Fibroblast of lung (primary cell): ENCODE data around the gene OR6B1. TPM values are rescaled to one million over a fixed set of nuclear protein-coding genes. Genes with fewer than 3 reads are reported as not detected.
A peak's percentile ranks its signal among the peaks of the same experiment; 100 is the strongest.

Source experiments
- DNase-seq, 2 donors: peaks; one replicate each; pipeline versions ENCODE4 v3.0.0 to v3.0.0-alpha.2; 2010; ENCODE audit warnings: low read depth in 2 of 2
- H2AFZ ChIP-seq: 2 replicates; pipeline ENCODE4 v1.5.1; 2012; ENCODE audit warnings: low read length, control low read depth, inconsistent platforms
- H3K27ac ChIP-seq: 2 replicates; pipeline ENCODE4 v1.5.1; 2011; ENCODE audit warnings: low read length, control low read depth; ENCODE audit not compliant: insufficient read depth
- H3K27me3 ChIP-seq: 2 replicates; pipeline ENCODE4 v1.5.1; 2011; ENCODE audit warnings: mild to moderate bottlenecking, low read length; ENCODE audit not compliant: control insufficient read depth, insufficient read depth
- H3K36me3 ChIP-seq: 2 replicates; pipeline ENCODE4 v1.5.1; 2011; ENCODE audit warnings: low read length; ENCODE audit not compliant: control insufficient read depth, insufficient read depth
- H3K4me1 ChIP-seq: 2 replicates; pipeline ENCODE4 v1.5.1; 2011; ENCODE audit warnings: low read length; ENCODE audit not compliant: control insufficient read depth, insufficient read depth; ENCODE audit errors: extremely low read depth
- H3K4me2 ChIP-seq: 2 replicates; pipeline ENCODE4 v1.5.1; 2011; ENCODE audit warnings: low read length, control low read depth; ENCODE audit not compliant: insufficient read depth; ENCODE audit errors: extremely low read depth
- H3K4me3 ChIP-seq, 4 experiments: fragments of 200-600 bp in 1 of 4; sonication (generic) in 1 of 4; replicated peaks in 1 of 4; 2 replicates each; pipeline ENCODE4 v1.5.1; 2011 to 2016; ENCODE audit warnings: low read length in 4 of 4, low read depth in 3 of 4, mild to moderate bottlenecking in 3 of 4, control low read depth in 2 of 4, inconsistent platforms in 1 of 4, mixed read lengths in 1 of 4; ENCODE audit not compliant: insufficient read depth in 1 of 4; ENCODE audit errors: control extremely low read depth in 1 of 4
- H3K79me2 ChIP-seq: 2 replicates; pipeline ENCODE4 v1.5.1; 2012; ENCODE audit warnings: mild to moderate bottlenecking, low read length, inconsistent platforms; ENCODE audit not compliant: control insufficient read depth, insufficient read depth
- H3K9ac ChIP-seq: 2 replicates; pipeline ENCODE4 v1.5.1; 2011; ENCODE audit warnings: mild to moderate bottlenecking, low read length, control low read depth; ENCODE audit not compliant: insufficient read depth
- H3K9me3 ChIP-seq: 2 replicates; pipeline ENCODE4 v1.5.1; 2012; ENCODE audit warnings: low read depth, low read length; ENCODE audit not compliant: control insufficient read depth, insufficient read depth
- H4K20me1 ChIP-seq: 2 replicates; pipeline ENCODE4 v1.5.1; 2011; ENCODE audit warnings: low read length; ENCODE audit not compliant: control insufficient read depth, insufficient read depth; ENCODE audit errors: extremely low read depth
- CTCF ChIP-seq, 2 donors: IDR thresholded peaks in 1 of 2; conservative IDR thresholded peaks in 1 of 2; 1 replicate in 1 of 2; 2 replicates in 1 of 2; pipeline ENCODE4 v1.5.1; 2011 to 2012; ENCODE audit warnings: low read length in 2 of 2, control low read depth in 1 of 2, inconsistent platforms in 1 of 2, low read depth in 1 of 2, mild to moderate bottlenecking in 1 of 2
- EZH2 ChIP-seq: IDR thresholded peaks from 2 replicates; pipeline ENCODE4 v1.5.1; 2012; ENCODE audit warnings: low read length, control low read depth, mild to moderate bottlenecking; ENCODE audit errors: missing control alignments
- polyA plus RNA-seq, 2 donors: library from polyadenylated mRNA; depleted of rRNA in 1 of 2; stranded (reverse) in 1 of 2; unstranded in 1 of 2; fragments of >200 nt; gene quantifications; 2 replicates each; pipeline ENCODE4 v1.2.1, GENCODE V29; 2011 to 2012; ENCODE audit warnings: missing spikeins in 1 of 2
- total RNA-seq: library from RNA; depleted of rRNA; stranded (reverse); fragments of >200 nt; gene quantifications from 2 replicates; pipeline ENCODE4 v1.2.1, GENCODE V29; 2014

Gene OR6B1
- total and polyA plus RNA-seq, 2 donors (not counting 1 experiment from before 2014, with no cell fraction given): not detected

- Histone ChIP-seq H3K36me3 (no peaks in the 10 kb centered on the region), H3K9me3 (no peaks in the 10 kb centered on the region), H4K20me1 (no peaks in the 10 kb centered on the region), H3K4me2 (no peak overlapping the region), H3K27me3 (no peaks in the 10 kb centered on the region), H3K9ac (no peak overlapping the region), H2AFZ (no peak overlapping the region), H3K27ac (no peak overlapping the region), H3K4me3 (no peak overlapping the region), H3K79me2 (no peaks in the 10 kb centered on the region), H3K4me1 (peaks cover 4% of the 10 kb centered on the region)
- no peak for DNase-seq
- no peak for TF ChIP-seq EZH2
- TF ChIP-seq CTCF (conservative IDR thresholded peaks at IDR 0.05 in 1 of 2, IDR thresholded peaks at IDR 0.05 in 1 of 2; ENCODE audit: low read depth in 1 of 2, low read length in 2 of 2): no peak
Measured at GRCh38 chr7:143983960-143984359, 16.2 kb upstream of the OR6B1 start.

- peak overlapping the region; percentile 65 for H3K4me2 ChIP-seq
- TF ChIP-seq EZH2 (no peak), CTCF (conservative IDR thresholded peaks at IDR 0.05 in 1 of 2, IDR thresholded peaks at IDR 0.05 in 1 of 2; ENCODE audit: low read depth in 1 of 2, low read length in 2 of 2) (no peak)
Measured at GRCh38 chr7:143987513-143987912, 12.6 kb upstream of the OR6B1 start.

GRCh38 chr7:143988976-143989745 lies 11.0 kb upstream of the OR6B1 start:
- DNase-seq: peak; percentile 27 to 51
- Histone ChIP-seq H3K36me3 (no peaks in the 10 kb centered on the region), H3K27ac (no peak overlapping the region), H3K4me1 (peaks cover 2% of the 10 kb centered on the region), H3K9ac (no peak overlapping the region), H2AFZ (no peak overlapping the region), H3K27me3 (no peaks in the 10 kb centered on the region), H3K9me3 (no peaks in the 10 kb centered on the region), H3K4me2 (no peak overlapping the region), H3K4me3 (no peak overlapping the region), H3K79me2 (no peaks in the 10 kb centered on the region), H4K20me1 (no peaks in the 10 kb centered on the region)
- TF ChIP-seq CTCF (conservative IDR thresholded peaks at IDR 0.05 in 1 of 2, IDR thresholded peaks at IDR 0.05 in 1 of 2; ENCODE audit: low read depth in 1 of 2, low read length in 2 of 2) (no peak), EZH2 (no peak)

More at GRCh38 chr7:143987513-143987912, 12.6 kb upstream of the OR6B1 start:
- H3K27me3 ChIP-seq: no peaks in the 10 kb centered on the region
- H3K79me2 ChIP-seq: no peaks in the 10 kb centered on the region
- H3K4me3 ChIP-seq: no peak overlapping the region
- no peaks in the 10 kb centered on the region for H3K36me3 ChIP-seq
- H4K20me1 ChIP-seq: no peaks in the 10 kb centered on the region
- H3K9me3 ChIP-seq: no peaks in the 10 kb centered on the region
- no peak for DNase-seq
- H3K4me1 ChIP-seq: peaks cover 2% of the 10 kb centered on the region
- no peak overlapping the region for H3K27ac ChIP-seq
- peak overlapping the region; percentile 66 for H2AFZ ChIP-seq
- peak overlapping the region; percentile 26 for H3K9ac ChIP-seq
